Parietal lobe (tissue), 2 donors: ENCODE data around the gene PCBP1. TPM values are rescaled to one million over a fixed set of nuclear protein-coding genes. Genes with fewer than 3 reads are reported as not detected.

Source experiments
- small RNA-seq: library from RNA; depleted of rRNA; stranded (forward); fragments of <200 nt; gene quantifications from one replicate; pipeline ENCODE3, GENCODE V24; 2014; ENCODE audit warnings: low replicate concordance
- total RNA-seq: library from RNA; depleted of rRNA; stranded (reverse); fragments of >200 nt; gene quantifications from one replicate; pipeline ENCODE4 v1.2.3, GENCODE V29; 2014

PCBP1 gene
- total RNA-seq: 38.8 TPM

DNA sequence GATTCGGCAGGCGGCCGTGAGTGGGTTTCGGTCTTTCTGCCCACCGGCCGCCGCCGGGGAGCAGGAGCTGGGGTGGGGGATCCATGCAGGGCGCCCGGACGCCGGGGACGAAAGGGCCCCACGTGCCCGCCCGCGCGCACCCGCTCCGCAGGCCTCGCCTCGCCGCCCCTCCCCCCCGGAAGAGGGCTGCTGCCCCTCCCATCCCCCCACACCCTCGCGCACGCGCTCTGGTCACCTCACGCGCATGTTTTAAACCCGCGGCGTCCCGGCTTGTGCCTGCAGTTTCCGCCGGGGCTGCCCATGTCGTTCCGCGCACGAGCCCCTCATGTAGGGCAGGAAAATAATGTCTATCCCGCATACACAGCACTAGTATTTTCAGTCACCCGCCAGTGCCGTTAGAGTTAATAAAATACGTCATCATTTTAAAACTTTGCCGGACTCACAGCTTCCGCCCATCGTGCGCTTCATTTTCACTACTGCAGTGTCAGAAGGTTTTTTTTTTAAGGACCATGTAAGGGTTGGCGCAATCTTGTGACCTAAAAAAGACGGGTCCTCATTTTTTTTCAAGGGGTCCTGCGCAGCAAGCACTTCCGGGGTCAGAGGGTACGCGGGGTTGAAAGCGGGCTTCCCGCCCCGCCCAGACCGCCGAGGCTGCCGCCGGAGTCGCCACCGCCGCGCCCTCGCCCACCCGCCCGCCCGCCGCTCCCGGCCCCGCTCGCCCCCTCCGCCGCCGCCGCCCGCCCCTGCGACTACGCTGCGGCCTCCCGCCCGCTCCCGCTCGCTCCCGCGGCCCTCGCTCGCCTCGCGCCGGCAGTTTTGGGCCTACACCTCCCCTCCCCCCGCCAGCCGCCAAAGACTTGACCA, at the start of gene PCBP1:
PCBP1 (plus strand) TSS at position 640 of the 864 bp plus-strand sequence. CDS start 267 bp downstream, outside the sequence.

Small RNAs within 50 kb of the gene (small RNA-seq; reads per million reads assigned to genes)
- not detected for gene RN7SL470P

Other genes with a start within 250 kb of the PCBP1 start
- 58.2 TPM for gene SNRNP27, start 193.5 kb upstream of the PCBP1 start, total RNA-seq
- gene MXD1, start 172.4 kb upstream of the PCBP1 start, total RNA-seq: 11.3 TPM
- gene ASPRV1, start 125.8 kb upstream of the PCBP1 start, total RNA-seq: 8.8 TPM
- 30.4 TPM for gene C2orf42, start 103.5 kb downstream of the PCBP1 start, total RNA-seq
- 733 TPM for gene TIA1, start 161.2 kb downstream of the PCBP1 start, total RNA-seq
- gene PCYOX1, start 170.7 kb downstream of the PCBP1 start, total RNA-seq: 70.1 TPM
- 88.6 TPM for gene SNRPG, start 206.3 kb downstream of the PCBP1 start, total RNA-seq
- 26.9 TPM for gene FAM136A, start 214.6 kb downstream of the PCBP1 start, total RNA-seq